NCI-H1930 (cell line): ENCODE measurements around the gene CDC25B.

Source experiments
- DNase-seq, 2 experiments: peaks; one replicate each; lab custom pipeline; 2025; lab: John Stamatoyannopoulos, UW

CDC25B gene

GRCh38 chr20:3795511-3796468 is at the start of gene CDC25B:
CDC25B (plus strand) TSS chr20:3796310; CDS start chr20:3796532, 222 bp downstream.
- DNase-seq, result peak; percentile 81

GRCh38 chr20:3747471-3747870 is 48.6 kb upstream of the CDC25B start:
- no peak for DNase-seq

GRCh38 chr20:3748073-3748472 is 48.0 kb upstream of the CDC25B start:
- no peak for DNase-seq

- DNase-seq, result no peak
Measured at GRCh38 chr20:3749087-3749688, 46.9 kb upstream of the CDC25B start.

GRCh38 chr20:3749689-3750531 is 46.2 kb upstream of the CDC25B start:
- peak in 1 of 2 experiments; percentile 59 for DNase-seq

DNA sequence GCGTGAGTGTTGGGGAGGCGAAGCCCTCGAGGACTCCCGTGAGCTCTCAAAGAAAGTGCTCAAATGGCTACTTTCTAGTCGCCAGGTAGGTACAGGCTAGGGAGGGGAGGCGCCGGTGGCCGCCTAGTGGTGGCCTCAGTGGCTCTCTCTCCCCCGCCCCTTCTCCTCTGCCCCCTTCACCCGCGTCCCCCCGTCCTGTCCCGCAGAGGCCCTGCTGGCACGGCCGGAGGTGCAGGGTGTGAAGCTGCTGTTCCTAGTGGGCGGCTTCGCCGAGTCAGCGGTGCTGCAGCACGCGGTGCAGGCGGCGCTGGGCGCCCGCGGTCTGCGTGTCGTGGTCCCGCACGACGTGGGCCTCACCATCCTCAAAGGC is 44.8 kb upstream of the CDC25B start:
- DNase-seq, result no peak

DNA sequence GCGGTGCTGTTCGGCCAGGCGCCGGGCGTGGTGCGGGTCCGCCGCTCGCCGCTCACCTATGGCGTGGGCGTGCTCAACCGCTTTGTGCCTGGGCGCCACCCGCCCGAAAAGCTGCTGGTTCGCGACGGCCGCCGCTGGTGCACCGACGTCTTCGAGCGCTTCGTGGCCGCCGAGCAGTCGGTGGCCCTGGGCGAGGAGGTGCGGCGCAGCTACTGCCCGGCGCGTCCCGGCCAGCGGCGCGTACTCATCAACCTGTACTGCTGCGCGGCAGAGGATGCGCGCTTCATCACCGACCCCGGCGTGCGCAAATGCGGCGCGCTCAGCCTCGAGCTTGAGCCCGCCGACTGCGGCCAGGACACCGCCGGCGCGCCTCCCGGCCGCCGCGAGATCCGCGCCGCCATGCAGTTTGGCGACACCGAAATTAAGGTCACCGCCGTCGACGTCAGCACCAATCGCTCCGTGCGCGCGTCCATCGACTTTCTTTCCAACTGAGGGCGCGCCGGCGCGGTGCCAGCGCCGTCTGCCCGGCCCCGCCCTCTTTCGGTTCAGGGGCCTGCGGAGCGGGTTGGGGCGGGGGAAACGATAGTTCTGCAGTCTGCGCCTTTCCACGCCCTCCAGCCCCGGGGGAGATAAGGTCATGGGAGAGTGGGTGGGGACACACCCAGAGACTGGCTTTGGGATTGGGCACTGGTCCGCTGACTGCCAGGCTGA is 44.3 kb upstream of the CDC25B start:
- DNase-seq, result peak; percentile 47 to 51

GRCh38 chr20:3752386-3752759 is 43.7 kb upstream of the CDC25B start:
- no peak for DNase-seq

DNA sequence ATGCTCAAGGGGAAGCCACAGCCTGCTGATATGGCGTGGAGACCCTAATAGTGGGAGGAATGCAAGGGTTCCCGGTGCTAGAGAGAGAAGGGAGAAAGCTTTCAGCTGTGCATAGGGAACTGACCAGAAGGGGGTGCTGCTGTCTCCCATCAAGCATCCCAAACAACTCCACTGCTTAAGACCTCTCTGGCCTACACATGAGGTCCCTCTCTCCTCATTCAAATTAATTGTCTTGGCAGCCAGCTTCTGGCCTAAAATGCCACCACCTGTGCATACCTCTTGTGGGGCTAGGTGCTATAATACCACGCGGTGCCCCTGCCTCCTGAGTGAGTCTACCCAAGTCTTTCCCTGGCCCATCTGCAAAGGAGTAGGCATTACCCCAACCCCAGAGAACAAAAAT is 43.0 kb upstream of the CDC25B start:
- DNase-seq, result peak; percentile 22 to 28

- no peak for DNase-seq
Measured at GRCh38 chr20:3753501-3754275, 42.4 kb upstream of the CDC25B start.

- no peak for DNase-seq
Measured at GRCh38 chr20:3754276-3754630, 41.9 kb upstream of the CDC25B start.

- DNase-seq, result no peak
Measured at GRCh38 chr20:3755269-3755668, 40.8 kb upstream of the CDC25B start.

- no peak for DNase-seq
Measured at GRCh38 chr20:3755814-3756480, 40.2 kb upstream of the CDC25B start.

- no peak for DNase-seq
Measured at GRCh38 chr20:3757268-3757667, 38.8 kb upstream of the CDC25B start.

GRCh38 chr20:3758566-3758965 is 37.5 kb upstream of the CDC25B start:
- no peak for DNase-seq

DNA sequence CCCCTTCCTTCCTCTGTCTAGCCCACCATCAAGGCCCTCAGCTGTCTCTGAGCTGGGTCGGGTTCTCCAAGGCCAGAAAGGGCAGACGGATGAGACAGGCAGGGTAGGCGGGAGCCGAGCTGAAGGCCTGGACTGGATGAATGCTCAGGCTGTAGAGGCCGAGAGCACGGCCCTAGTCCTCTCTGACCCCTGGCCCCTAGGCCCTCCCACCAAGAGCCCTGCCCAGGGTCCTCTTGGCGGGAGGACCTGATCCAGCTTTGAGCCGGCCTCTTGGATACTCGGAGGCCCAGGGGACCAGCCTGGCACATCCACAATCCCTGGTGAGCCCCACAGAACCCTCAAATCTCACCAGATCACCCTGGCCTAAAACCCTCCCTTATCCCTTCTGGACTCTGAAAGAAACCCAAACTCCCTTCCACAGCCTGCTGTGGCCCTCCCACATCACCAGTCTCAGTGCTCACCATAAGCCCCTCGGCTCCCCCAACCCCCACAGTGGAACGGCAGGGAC is 36.7 kb upstream of the CDC25B start:
- no peak for DNase-seq

DNA sequence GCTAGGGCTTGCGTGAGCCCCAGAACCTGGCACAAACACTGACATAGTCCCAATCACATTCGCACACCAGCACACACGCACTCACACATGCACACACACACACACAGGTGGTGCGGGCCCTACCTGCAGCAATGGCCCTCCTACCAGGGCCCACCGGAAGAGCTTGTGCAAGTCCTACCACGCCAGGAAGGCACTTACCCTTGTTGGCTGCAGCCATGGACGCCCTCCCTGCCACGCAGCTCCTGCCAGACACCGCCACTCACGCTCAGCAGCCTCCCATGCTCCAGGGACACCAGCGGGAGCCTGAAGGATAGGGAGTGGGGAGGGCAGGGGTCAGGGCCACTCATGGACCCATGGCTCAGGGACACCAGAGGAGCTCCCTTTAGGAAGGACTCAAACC is 36.2 kb upstream of the CDC25B start:
- no peak for DNase-seq

GRCh38 chr20:3760655-3761348 is 35.3 kb upstream of the CDC25B start:
- DNase-seq, result no peak

DNA sequence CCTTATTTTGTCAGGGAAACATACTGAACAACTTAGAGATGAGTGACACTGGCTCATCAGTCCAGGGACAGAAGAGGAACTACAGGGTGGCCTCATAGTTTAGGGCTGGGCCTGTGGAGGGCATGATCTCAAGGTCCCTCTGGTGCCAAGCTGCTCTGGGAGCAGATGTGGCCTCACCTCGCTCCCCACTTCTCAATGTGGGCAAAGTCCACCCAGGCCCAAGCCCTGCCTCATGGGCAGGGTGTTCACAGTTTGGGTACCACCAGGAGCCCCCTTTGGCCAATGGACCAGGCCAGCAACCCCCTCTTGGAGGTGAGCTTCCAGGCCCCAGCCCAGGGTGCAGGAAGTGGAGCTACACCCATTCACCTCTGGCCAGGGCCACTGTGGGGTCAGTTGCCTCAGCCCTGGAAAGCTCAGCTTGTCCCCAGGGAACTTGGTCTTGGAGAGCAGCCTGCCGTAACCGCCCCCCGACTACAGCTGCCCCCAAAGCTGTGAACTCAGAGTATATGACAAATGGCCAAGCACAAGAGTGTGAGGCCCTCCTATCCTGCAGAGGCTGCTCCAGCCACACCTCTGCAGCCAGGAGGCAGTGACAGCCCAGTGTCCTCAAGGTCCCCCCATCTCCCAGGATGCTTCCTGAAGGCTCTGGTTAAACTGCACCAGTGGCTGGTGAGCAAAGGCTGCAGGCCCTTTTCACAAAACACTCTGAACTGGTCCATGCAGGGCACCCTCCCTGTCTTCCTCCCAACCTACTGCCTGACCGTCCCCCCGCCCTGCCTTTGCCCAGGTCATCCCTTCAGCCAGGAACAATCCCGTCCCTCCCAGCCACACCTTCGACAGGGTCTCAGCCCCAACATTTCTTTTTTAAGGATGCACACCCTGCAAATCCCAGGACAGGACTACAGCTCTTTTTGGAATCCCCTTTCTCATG is 32.2 kb upstream of the CDC25B start:
- DNase-seq, result no peak
